RWPE2 (cell line): ENCODE data around the gene ZNF423.

ENCODE experiments used
- ATAC-seq: fragments of 200-7000 bp; cut with Tn5 transposase; 3 replicates; pipeline ENCODE4 v1.9.1; 2021; ENCODE audit warnings: low read depth
- DNase-seq: peaks from one replicate; pipeline ENCODE4 v3.0.0-alpha.2; 2020; ENCODE audit warnings: low spot score
- H3K27ac ChIP-seq: fragments of 450-650 bp; 2 replicates; pipeline ENCODE4 v1.5.1; 2017; ENCODE audit warnings: mild to moderate bottlenecking; ENCODE audit not compliant: poor library complexity, severe bottlenecking
- H3K27me3 ChIP-seq: fragments of 250-450 bp; sonication (Bioruptor Pico); 2 replicates; pipeline ENCODE4 v1.5.1; 2021; ENCODE audit warnings: mild to moderate bottlenecking, moderate library complexity; ENCODE audit not compliant: insufficient read depth, poor library complexity, severe bottlenecking
- H3K36me3 ChIP-seq: fragments of 250-450 bp; sonication (Bioruptor Pico); 2 replicates; pipeline ENCODE4 v1.5.1; 2020; ENCODE audit warnings: low read depth, mild to moderate bottlenecking, moderate library complexity
- H3K4me1 ChIP-seq: fragments of 250-450 bp; sonication (Bioruptor Pico); 2 replicates; pipeline ENCODE4 v1.5.1; 2021; ENCODE audit warnings: mild to moderate bottlenecking, moderate library complexity; ENCODE audit not compliant: insufficient read depth, poor library complexity, severe bottlenecking
- H3K4me3 ChIP-seq: fragments of 250-450 bp; sonication (Bioruptor Pico); 2 replicates; pipeline ENCODE4 v1.5.1; 2021; ENCODE audit warnings: mild to moderate bottlenecking, moderate library complexity; ENCODE audit not compliant: severe bottlenecking
- H3K9me3 ChIP-seq: fragments of 250-450 bp; sonication (Bioruptor Pico); 2 replicates; pipeline ENCODE4 v1.5.1; 2021; ENCODE audit warnings: mild to moderate bottlenecking, moderate library complexity; ENCODE audit not compliant: severe bottlenecking
- TF ChIP-seq, protein P1 (sequence below): fragments of 450-650 bp; IDR thresholded peaks from one replicate; pipeline ENCODE4 v1.5.1; 2017; ENCODE audit warnings: mild to moderate bottlenecking, moderate library complexity; ENCODE audit not compliant: poor library complexity, severe bottlenecking

The ZNF423 gene

GRCh38 chr16:49780433-49780832 lies 75.5 kb downstream of the ZNF423 start:
- H3K27ac ChIP-seq, result no peak overlapping the region
- H3K4me1 ChIP-seq, result no peaks in the 10 kb centered on the region
- H3K36me3 ChIP-seq, result no peaks in the 10 kb centered on the region
- TF ChIP-seq, protein P1, sequence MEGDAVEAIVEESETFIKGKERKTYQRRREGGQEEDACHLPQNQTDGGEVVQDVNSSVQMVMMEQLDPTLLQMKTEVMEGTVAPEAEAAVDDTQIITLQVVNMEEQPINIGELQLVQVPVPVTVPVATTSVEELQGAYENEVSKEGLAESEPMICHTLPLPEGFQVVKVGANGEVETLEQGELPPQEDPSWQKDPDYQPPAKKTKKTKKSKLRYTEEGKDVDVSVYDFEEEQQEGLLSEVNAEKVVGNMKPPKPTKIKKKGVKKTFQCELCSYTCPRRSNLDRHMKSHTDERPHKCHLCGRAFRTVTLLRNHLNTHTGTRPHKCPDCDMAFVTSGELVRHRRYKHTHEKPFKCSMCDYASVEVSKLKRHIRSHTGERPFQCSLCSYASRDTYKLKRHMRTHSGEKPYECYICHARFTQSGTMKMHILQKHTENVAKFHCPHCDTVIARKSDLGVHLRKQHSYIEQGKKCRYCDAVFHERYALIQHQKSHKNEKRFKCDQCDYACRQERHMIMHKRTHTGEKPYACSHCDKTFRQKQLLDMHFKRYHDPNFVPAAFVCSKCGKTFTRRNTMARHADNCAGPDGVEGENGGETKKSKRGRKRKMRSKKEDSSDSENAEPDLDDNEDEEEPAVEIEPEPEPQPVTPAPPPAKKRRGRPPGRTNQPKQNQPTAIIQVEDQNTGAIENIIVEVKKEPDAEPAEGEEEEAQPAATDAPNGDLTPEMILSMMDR, result no peak
- ATAC-seq, result no peak
- H3K4me3 ChIP-seq, result no peak overlapping the region
- H3K27me3 ChIP-seq, result no peaks in the 10 kb centered on the region
- H3K9me3 ChIP-seq, result no peaks in the 10 kb centered on the region
- no peak for DNase-seq

- ATAC-seq (no peak), DNase-seq (no peak)
- H3K4me3 ChIP-seq, result no peak overlapping the region
- no peak overlapping the region for H3K27ac ChIP-seq
- no peaks in the 10 kb centered on the region for H3K36me3 ChIP-seq
- no peaks in the 10 kb centered on the region for H3K4me1 ChIP-seq
- TF ChIP-seq, protein P1, result no peak
- H3K9me3 ChIP-seq, result no peaks in the 10 kb centered on the region
- H3K27me3 ChIP-seq, result no peaks in the 10 kb centered on the region
These were observed 75.9 kb downstream of the ZNF423 start for GRCh38 chr16:49779979-49780378.

- no peak overlapping the region for H3K27ac ChIP-seq
- TF ChIP-seq, protein P1, result no peak
- no peak for DNase-seq
- H3K4me3 ChIP-seq, result no peak overlapping the region
- H3K4me1 ChIP-seq, result no peaks in the 10 kb centered on the region
- no peaks in the 10 kb centered on the region for H3K36me3 ChIP-seq
- no peak for ATAC-seq
- H3K9me3 ChIP-seq, result no peaks in the 10 kb centered on the region
- H3K27me3 ChIP-seq, result no peaks in the 10 kb centered on the region
These were observed 77.5 kb downstream of the ZNF423 start for GRCh38 chr16:49778202-49778930.

DNA sequence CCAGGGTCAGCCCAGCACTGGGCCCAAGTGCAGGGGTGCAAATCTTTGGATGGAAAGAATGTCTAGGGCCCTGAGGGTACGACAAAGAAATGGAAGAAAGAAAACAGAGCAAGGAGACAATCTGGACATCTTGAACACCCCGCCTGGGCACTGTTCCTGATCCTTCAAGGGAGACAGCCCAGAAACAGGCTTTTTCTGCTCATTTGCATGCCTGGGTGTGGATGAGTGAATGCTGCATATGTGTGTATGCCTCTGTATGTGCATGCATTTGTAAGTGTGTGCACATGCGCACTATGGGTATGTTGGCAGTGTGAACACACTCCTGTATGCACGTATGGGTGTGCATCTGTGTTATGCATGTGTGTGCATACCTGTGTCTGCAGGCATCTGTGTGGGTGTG lies 79.2 kb downstream of the ZNF423 start:
- Histone ChIP-seq H3K9me3 (no peaks in the 10 kb centered on the region), H3K27me3 (peaks cover 4% of the 10 kb centered on the region), H3K27ac (no peak overlapping the region), H3K4me3 (no peak overlapping the region), H3K36me3 (no peaks in the 10 kb centered on the region), H3K4me1 (no peaks in the 10 kb centered on the region)
- DNase-seq, result no peak
- TF ChIP-seq, protein P1, result no peak
- ATAC-seq, result no peak

DNA sequence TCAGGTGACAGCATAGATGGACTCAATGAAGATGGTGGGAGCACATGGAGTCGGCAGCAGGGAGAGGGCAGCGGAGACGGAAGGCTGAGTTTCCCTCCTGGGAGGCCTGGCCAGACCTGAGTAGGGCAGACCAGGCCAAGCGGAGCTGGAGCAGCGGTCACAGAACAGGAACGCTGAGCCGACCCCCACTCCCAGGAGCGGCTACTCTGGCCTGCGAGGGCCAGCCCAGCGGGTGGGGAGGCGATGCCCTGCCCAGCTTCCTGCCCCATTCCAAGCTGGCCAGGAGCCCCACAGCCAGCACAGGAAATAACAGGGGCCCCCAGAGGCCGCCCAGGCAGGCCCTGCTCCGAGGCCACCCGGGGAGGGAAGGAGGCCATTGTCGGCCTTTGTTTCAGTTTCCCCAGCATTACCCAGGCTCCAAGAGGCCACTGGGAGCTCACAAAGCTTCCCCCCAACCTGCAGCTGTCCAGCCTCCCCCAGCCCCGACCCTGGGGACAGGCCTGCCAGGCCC lies 79.8 kb downstream of the ZNF423 start:
- Histone ChIP-seq H3K27me3 (peaks cover 6% of the 10 kb centered on the region), H3K4me1 (no peaks in the 10 kb centered on the region), H3K9me3 (no peaks in the 10 kb centered on the region), H3K4me3 (no peak overlapping the region), H3K27ac (no peak overlapping the region), H3K36me3 (no peaks in the 10 kb centered on the region)
- TF ChIP-seq, protein P1, result no peak
- ATAC-seq (no peak), DNase-seq (no peak)
